ENCODE results near the gene PDE10A. TPM values are rescaled to one million over a fixed set of nuclear protein-coding genes. Genes with fewer than 3 reads are reported as not detected.

The PDE10A gene
- total RNA-seq, 2 experiments from 2014 or later, result not detected

DNA sequence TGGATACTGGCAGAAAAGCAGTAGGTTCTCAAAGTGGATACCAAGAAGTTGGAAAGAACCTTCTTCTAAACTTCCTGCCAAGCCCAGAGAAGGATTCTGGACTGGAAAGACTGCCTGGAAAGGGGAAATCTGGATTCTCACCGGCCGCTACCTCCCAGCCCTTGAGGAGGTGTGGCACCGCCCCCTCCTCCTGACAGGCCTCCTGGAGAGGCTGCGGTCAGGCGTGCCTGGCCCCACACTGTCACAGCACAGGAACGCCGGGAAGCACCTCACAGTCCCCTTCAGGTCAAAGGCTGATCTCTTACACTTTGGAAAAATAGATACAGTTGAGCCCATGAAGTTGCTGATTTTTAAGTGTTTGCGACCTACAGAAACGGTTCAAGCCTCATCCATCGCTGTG, 16.3 kb upstream of the PDE10A start:
- intact Hi-C loops (cut with micrococcal nuclease), result no loop called here
- ATAC-seq (no peak), DNase-seq (no peak)
- Mint-ChIP-seq H3K27me3 (peaks cover 2% of the 10 kb centered on the region), H3K4me3 (no peak overlapping the region), H3K27ac (no peak overlapping the region), H3K36me3 (ENCODE audit: low read depth) (no peaks in the 10 kb centered on the region), H3K9me3 (no peaks in the 10 kb centered on the region), H3K4me1 (ENCODE audit: low read depth) (no peaks in the 10 kb centered on the region)
- TF ChIP-seq, protein P1, sequence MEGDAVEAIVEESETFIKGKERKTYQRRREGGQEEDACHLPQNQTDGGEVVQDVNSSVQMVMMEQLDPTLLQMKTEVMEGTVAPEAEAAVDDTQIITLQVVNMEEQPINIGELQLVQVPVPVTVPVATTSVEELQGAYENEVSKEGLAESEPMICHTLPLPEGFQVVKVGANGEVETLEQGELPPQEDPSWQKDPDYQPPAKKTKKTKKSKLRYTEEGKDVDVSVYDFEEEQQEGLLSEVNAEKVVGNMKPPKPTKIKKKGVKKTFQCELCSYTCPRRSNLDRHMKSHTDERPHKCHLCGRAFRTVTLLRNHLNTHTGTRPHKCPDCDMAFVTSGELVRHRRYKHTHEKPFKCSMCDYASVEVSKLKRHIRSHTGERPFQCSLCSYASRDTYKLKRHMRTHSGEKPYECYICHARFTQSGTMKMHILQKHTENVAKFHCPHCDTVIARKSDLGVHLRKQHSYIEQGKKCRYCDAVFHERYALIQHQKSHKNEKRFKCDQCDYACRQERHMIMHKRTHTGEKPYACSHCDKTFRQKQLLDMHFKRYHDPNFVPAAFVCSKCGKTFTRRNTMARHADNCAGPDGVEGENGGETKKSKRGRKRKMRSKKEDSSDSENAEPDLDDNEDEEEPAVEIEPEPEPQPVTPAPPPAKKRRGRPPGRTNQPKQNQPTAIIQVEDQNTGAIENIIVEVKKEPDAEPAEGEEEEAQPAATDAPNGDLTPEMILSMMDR (IDR thresholded peaks at IDR 0.05), result no peak
- POLR2A ChIA-PET, result no interaction called here
- CTCF ChIA-PET, result no interaction called here

DNA sequence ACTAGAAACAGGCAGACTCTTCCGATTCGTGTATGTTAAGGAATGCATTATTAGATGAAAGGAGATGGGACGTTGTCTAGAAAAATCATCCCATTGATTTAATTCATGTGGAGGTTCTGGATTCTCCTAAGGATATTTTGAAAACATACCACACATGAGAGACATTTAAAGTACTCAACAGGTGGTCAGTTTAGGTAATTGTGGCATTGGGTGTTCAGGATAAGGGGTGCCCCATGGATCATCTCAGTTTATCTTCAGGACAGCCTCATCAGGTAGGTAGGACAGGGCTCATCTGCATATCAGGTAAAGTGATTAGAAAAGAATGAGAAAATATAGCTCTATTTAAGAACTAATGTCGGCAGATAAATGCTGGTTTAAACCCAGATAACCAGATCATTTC, 15.9 kb upstream of the PDE10A start:
- TF ChIP-seq, protein P1 (IDR thresholded peaks at IDR 0.05), result no peak
- no peak for DNase-seq
- CTCF ChIA-PET, result no interaction called here

DNA sequence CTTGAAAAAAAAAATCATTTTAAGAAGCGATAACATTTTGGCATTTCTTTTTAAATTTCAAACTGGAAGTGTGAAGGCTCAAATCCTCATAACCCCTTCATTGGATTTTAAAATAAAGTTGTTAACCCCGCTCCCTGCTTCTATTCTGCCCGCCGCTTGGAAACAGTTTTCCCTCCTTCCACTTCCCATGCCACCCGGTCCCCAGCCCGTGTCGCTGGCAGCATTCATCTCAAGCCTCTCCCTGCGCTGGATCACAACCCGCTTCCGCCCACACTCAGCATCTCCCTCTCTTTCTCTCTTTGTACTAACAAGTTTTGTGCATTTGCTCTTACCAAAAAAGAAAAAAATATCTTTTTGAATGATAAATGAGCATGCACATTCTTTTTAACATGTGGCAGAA, 15.4 kb upstream of the PDE10A start:
- DNase-seq, result no peak
- intact Hi-C loops (cut with micrococcal nuclease), result no loop called here
- Mint-ChIP-seq H3K27ac (no peak overlapping the region), H3K27me3 (no peaks in the 10 kb centered on the region), H3K36me3 (ENCODE audit: low read depth) (no peaks in the 10 kb centered on the region), H3K4me3 (no peak overlapping the region), H3K4me1 (ENCODE audit: low read depth) (no peaks in the 10 kb centered on the region), H3K9me3 (no peaks in the 10 kb centered on the region)
- ChIA-PET CTCF (no interaction called here), POLR2A (no interaction called here)
- TF ChIP-seq, protein P1 (IDR thresholded peaks at IDR 0.05), result no peak
- no peak for ATAC-seq

More for the DNA sequence above, 15.9 kb upstream of the PDE10A start:
- no peaks in the 10 kb centered on the region for H3K9me3 Mint-ChIP-seq
- H3K27me3 Mint-ChIP-seq, result peaks cover under 1% of the 10 kb centered on the region
- POLR2A ChIA-PET, result no interaction called here
- no peak for ATAC-seq
- intact Hi-C loops (cut with micrococcal nuclease), result no loop called here
- H3K4me1 Mint-ChIP-seq (ENCODE audit: low read depth), result no peaks in the 10 kb centered on the region
- no peak overlapping the region for H3K27ac Mint-ChIP-seq
- H3K4me3 Mint-ChIP-seq, result no peak overlapping the region
- no peaks in the 10 kb centered on the region for H3K36me3 Mint-ChIP-seq (ENCODE audit: low read depth)

DNA sequence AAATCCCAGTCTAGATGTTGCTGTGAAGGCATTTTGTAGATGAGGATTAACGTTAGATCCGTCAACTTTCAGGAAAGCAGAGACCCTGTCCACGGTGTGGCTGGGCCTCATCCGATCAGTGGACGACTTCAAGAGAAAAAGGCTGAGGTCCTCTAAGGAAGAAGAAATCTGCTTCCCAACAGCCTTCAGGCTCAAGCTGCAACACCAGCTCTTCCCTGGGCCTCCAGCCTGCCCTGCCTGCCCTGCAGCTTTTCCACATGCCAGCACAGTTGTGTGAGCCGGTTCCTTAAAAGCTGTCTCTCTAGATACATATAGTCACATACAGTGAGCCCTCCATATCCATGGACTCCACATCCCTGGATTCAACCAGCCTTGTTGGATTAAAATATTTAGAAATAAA, 14.1 kb upstream of the PDE10A start:
- ATAC-seq (no peak), DNase-seq (no peak)
- ChIA-PET CTCF (interaction anchor here (0.7 kb wide), 1 partner anchor 173 kb away, joined by 3 read pairs; no protein-coding TSS in a partner anchor), POLR2A (no interaction called here)
- H3K4me1 Mint-ChIP-seq (ENCODE audit: low read depth), result no peaks in the 10 kb centered on the region
- H3K4me3 Mint-ChIP-seq, result no peak overlapping the region
- no peaks in the 10 kb centered on the region for H3K27me3 Mint-ChIP-seq
- no peaks in the 10 kb centered on the region for H3K9me3 Mint-ChIP-seq
- intact Hi-C loops (cut with micrococcal nuclease), result no loop called here
- TF ChIP-seq, protein P1 (IDR thresholded peaks at IDR 0.05), result no peak
- no peak overlapping the region for H3K27ac Mint-ChIP-seq
- no peaks in the 10 kb centered on the region for H3K36me3 Mint-ChIP-seq (ENCODE audit: low read depth)

DNA sequence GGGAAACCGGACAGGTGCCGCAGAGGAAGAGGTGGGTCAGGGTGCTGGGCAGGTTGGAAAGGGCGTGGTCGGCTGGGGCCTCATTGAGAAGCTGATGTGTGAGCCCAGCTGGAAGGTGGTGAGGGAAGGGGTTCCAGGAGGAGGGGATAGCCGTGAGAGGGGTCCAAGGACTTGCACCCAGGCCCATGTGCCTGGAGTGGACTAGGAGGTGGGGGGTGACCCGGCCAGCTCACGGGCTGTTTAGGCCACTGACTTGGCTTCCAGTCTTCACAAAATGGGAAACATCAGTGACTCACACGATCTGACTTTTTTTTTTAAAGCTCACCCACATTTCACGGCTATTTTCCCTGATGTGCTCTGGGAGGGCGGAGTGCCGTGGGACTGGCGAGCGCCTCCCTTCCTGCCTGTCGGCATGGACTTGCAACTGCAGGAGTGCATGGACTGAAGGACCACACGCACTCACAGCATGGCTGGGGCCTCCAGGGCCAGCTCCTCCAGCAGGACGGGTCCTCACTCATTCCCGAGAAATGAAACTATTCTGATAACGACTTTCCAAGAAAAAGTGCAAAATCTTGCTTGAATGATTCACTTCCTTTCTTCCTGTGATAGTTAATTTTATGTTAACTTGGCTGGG, 13.5 kb upstream of the PDE10A start:
- DNase-seq (no peak), ATAC-seq (no peak)
- TF ChIP-seq, protein P1 (IDR thresholded peaks at IDR 0.05), result no peak
- H3K9me3 Mint-ChIP-seq, result no peaks in the 10 kb centered on the region
- peaks cover 1% of the 10 kb centered on the region for H3K27me3 Mint-ChIP-seq
- intact Hi-C loops (cut with micrococcal nuclease), result no loop called here
- POLR2A ChIA-PET, result no interaction called here
- CTCF ChIA-PET, result interaction anchor here (0.7 kb wide), 1 partner anchor 174 kb away, joined by 3 read pairs; no protein-coding TSS in a partner anchor
- H3K4me3 Mint-ChIP-seq, result no peak overlapping the region
- H3K27ac Mint-ChIP-seq, result no peak overlapping the region
- no peaks in the 10 kb centered on the region for H3K36me3 Mint-ChIP-seq (ENCODE audit: low read depth)
- H3K4me1 Mint-ChIP-seq (ENCODE audit: low read depth), result no peaks in the 10 kb centered on the region

All from activated CD8-positive, alpha-beta T cell treated with anti-CD3 and anti-CD28 coated beads for 36 hours (primary cell).